GM18508 (cell line): ENCODE measurements around the gene COL8A1.

ENCODE experiments used
- ATAC-seq: cut with Tn5 transposase; IDR thresholded peaks from one replicate; pipeline ENCODE4 v1.9.1; 2021; ENCODE audit warnings: moderate number of reproducible peaks; ENCODE audit not compliant: insufficient read depth, unreplicated experiment

COL8A1 gene

GRCh38 chr3:99753268-99753975 is 115.0 kb downstream of the COL8A1 start:
- ATAC-seq = peak; percentile 74

- no peak for ATAC-seq
These were observed 117.4 kb downstream of the COL8A1 start for GRCh38 chr3:99755831-99756230.

- no peak for ATAC-seq
These were observed 119.6 kb downstream of the COL8A1 start for GRCh38 chr3:99757966-99758365.

GRCh38 chr3:99758502-99759177 is 120.2 kb downstream of the COL8A1 start:
- ATAC-seq = no peak

GRCh38 chr3:99760031-99760430 is 121.6 kb downstream of the COL8A1 start:
- ATAC-seq = no peak

GRCh38 chr3:99760629-99761028 is 122.2 kb downstream of the COL8A1 start:
- ATAC-seq = no peak

- ATAC-seq = no peak
These were observed 123.2 kb downstream of the COL8A1 start for GRCh38 chr3:99761415-99762165.

- ATAC-seq = no peak
These were observed 124.5 kb downstream of the COL8A1 start for GRCh38 chr3:99762901-99763300.

GRCh38 chr3:99764377-99764776 is 126.0 kb downstream of the COL8A1 start:
- no peak for ATAC-seq

- no peak for ATAC-seq
These were observed 126.9 kb downstream of the COL8A1 start for GRCh38 chr3:99765042-99765942.

- no peak for ATAC-seq
These were observed 128.9 kb downstream of the COL8A1 start for GRCh38 chr3:99767291-99767690.

- no peak for ATAC-seq
These were observed 129.7 kb downstream of the COL8A1 start for GRCh38 chr3:99768126-99768525.

GRCh38 chr3:99768808-99769501 is 130.6 kb downstream of the COL8A1 start:
- ATAC-seq = no peak

GRCh38 chr3:99772171-99772570 is 133.8 kb downstream of the COL8A1 start:
- ATAC-seq = no peak

- ATAC-seq = no peak
These were observed 134.3 kb downstream of the COL8A1 start for GRCh38 chr3:99772671-99773070.

- peak; percentile 100 for ATAC-seq
These were observed 136.1 kb downstream of the COL8A1 start for GRCh38 chr3:99774467-99774866.

- no peak for ATAC-seq
These were observed 138.3 kb downstream of the COL8A1 start for GRCh38 chr3:99776516-99777209.

GRCh38 chr3:99777210-99777549 is 138.8 kb downstream of the COL8A1 start:
- no peak for ATAC-seq

GRCh38 chr3:99777708-99778107 is 139.3 kb downstream of the COL8A1 start:
- no peak for ATAC-seq
